ENCODE measurements around the gene PEX11A. TPM values are rescaled to one million over a fixed set of nuclear protein-coding genes. Genes with fewer than 3 reads are reported as not detected.

The PEX11A gene
- total and polyA plus RNA-seq, 2 donors (not counting 3 experiments of a cell fraction or from before 2014, with no cell fraction given): 3.2 to 4.4 TPM

DNA sequence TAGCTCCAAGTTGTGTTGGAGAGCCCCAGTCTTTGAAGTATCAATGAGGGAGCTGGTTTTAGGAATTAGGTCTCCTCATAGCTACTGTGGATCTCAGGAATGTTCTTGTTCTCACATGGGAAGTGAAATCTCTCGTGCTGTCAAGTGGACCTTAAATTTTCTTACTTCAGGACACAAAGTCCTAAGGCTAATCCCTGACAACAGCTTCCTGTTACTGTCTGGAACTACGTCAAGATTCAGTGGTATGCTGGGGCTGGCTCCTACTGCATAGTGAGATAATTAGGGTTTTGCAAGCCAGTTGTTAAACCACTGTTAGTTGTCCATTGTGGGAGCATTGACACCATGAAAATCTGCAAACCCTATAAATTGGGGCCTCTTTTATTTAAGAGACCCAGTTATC, 37.7 kb upstream of the PEX11A start:
- BruUV-seq (replicated peaks): no TSS peak
- Histone ChIP-seq H3K79me2 (ENCODE audit: control insufficient read depth, insufficient read depth, low read length) (no peaks in the 10 kb centered on the region), H3K9me1 (replicated peaks; ENCODE audit: control insufficient read depth, extremely low read depth, insufficient read depth, low read length) (no peaks in the 10 kb centered on the region), H3K27me3 (ENCODE audit: control insufficient read depth in 2 of 2, insufficient read depth in 2 of 2, low read length in 2 of 2) (peaks cover 16 to 19% of the 10 kb centered on the region in 2 experiments), H3K9ac (replicated peaks; ENCODE audit: extremely low read depth, insufficient read depth, low read length) (no peak overlapping the region), H4K20me1 (replicated peaks; ENCODE audit: control insufficient read depth, extremely low read depth, insufficient read depth, low read length) (no peaks in the 10 kb centered on the region), H2AFZ (ENCODE audit: low read depth, low read length) (no peak overlapping the region), H3K4me3 (replicated peaks in 1 of 3; ENCODE audit: insufficient read depth in 1 of 3, low read depth in 1 of 3, low read length in 3 of 3) (no peak overlapping the region), H3K4me2 (ENCODE audit: insufficient read depth, low read length) (no peak overlapping the region), H3K4me1 (ENCODE audit: control insufficient read depth, extremely low read depth, insufficient read depth, low read length) (no peaks in the 10 kb centered on the region), H3K27ac (ENCODE audit: insufficient read depth, low read depth, low read length) (no peak overlapping the region), H3K9me3 (replicated peaks; ENCODE audit: control insufficient read depth, insufficient read depth, low read length) (no peaks in the 10 kb centered on the region), H3K36me3 (ENCODE audit: control insufficient read depth in 2 of 2, extremely low read depth in 1 of 2, insufficient read depth in 2 of 2, low read length in 2 of 2) (no peaks in the 10 kb centered on the region)
- FAIRE-seq: no peak
- ChIA-PET POLR2A (no interaction called here), CTCF (interaction anchor here (0.5 to 4.3 kb wide), 4 partner anchors 12 to 555 kb away, joined by 3 to 27 read pairs (median 4); no protein-coding TSS in a partner anchor)
- intact Hi-C loops (cut with micrococcal nuclease): no loop called here
- DNase-seq (ENCODE audit: low read depth, low spot score): no peak
- TF ChIP-seq, protein P1, sequence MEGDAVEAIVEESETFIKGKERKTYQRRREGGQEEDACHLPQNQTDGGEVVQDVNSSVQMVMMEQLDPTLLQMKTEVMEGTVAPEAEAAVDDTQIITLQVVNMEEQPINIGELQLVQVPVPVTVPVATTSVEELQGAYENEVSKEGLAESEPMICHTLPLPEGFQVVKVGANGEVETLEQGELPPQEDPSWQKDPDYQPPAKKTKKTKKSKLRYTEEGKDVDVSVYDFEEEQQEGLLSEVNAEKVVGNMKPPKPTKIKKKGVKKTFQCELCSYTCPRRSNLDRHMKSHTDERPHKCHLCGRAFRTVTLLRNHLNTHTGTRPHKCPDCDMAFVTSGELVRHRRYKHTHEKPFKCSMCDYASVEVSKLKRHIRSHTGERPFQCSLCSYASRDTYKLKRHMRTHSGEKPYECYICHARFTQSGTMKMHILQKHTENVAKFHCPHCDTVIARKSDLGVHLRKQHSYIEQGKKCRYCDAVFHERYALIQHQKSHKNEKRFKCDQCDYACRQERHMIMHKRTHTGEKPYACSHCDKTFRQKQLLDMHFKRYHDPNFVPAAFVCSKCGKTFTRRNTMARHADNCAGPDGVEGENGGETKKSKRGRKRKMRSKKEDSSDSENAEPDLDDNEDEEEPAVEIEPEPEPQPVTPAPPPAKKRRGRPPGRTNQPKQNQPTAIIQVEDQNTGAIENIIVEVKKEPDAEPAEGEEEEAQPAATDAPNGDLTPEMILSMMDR (IDR thresholded peaks at IDR 0.05; ENCODE audit: extremely low read depth in 1 of 2, insufficient read depth in 1 of 2, low read depth in 1 of 2, low read length in 2 of 2): no peak
- TF ChIP-seq POLR2A (IDR thresholded peaks at IDR 0.05; ENCODE audit: low read depth, low read length) (no peak), JUN (IDR thresholded peaks at IDR 0.05; ENCODE audit: borderline replicate concordance, insufficient read depth, insufficient read length, low read depth) (no peak), POLR2AphosphoS5 (IDR thresholded peaks at IDR 0.05; ENCODE audit: insufficient read depth, low read depth, low read length) (no peak), MYC (IDR thresholded peaks at IDR 0.05; ENCODE audit: low read depth, low read length) (no peak), MAX (IDR thresholded peaks at IDR 0.05; ENCODE audit: insufficient read depth, insufficient read length) (no peak), EZH2 (IDR thresholded peaks at IDR 0.05; ENCODE audit: borderline replicate concordance, low read depth, low read length, severe bottlenecking) (no peak), FOS (IDR thresholded peaks at IDR 0.05; ENCODE audit: borderline replicate concordance, insufficient read depth, low read length) (no peak), GATA2 (IDR thresholded peaks at IDR 0.05; ENCODE audit: insufficient read depth, insufficient read length, low read depth, low read length) (no peak)
- dilution Hi-C loops (cut with MboI; ENCODE audit: extremely low pct_ligation_motif_present, low sequenced_read_pairs): no loop called here
